ENCODE data around the gene NBR1.
"Not testable (repeated sequence)": the region's sequence is repeated elsewhere in the genome, so short reads cannot be mapped to it uniquely, and the experiment has no call there.

Gene NBR1, protein sequence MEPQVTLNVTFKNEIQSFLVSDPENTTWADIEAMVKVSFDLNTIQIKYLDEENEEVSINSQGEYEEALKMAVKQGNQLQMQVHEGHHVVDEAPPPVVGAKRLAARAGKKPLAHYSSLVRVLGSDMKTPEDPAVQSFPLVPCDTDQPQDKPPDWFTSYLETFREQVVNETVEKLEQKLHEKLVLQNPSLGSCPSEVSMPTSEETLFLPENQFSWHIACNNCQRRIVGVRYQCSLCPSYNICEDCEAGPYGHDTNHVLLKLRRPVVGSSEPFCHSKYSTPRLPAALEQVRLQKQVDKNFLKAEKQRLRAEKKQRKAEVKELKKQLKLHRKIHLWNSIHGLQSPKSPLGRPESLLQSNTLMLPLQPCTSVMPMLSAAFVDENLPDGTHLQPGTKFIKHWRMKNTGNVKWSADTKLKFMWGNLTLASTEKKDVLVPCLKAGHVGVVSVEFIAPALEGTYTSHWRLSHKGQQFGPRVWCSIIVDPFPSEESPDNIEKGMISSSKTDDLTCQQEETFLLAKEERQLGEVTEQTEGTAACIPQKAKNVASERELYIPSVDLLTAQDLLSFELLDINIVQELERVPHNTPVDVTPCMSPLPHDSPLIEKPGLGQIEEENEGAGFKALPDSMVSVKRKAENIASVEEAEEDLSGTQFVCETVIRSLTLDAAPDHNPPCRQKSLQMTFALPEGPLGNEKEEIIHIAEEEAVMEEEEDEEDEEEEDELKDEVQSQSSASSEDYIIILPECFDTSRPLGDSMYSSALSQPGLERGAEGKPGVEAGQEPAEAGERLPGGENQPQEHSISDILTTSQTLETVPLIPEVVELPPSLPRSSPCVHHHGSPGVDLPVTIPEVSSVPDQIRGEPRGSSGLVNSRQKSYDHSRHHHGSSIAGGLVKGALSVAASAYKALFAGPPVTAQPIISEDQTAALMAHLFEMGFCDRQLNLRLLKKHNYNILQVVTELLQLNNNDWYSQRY

DNA sequence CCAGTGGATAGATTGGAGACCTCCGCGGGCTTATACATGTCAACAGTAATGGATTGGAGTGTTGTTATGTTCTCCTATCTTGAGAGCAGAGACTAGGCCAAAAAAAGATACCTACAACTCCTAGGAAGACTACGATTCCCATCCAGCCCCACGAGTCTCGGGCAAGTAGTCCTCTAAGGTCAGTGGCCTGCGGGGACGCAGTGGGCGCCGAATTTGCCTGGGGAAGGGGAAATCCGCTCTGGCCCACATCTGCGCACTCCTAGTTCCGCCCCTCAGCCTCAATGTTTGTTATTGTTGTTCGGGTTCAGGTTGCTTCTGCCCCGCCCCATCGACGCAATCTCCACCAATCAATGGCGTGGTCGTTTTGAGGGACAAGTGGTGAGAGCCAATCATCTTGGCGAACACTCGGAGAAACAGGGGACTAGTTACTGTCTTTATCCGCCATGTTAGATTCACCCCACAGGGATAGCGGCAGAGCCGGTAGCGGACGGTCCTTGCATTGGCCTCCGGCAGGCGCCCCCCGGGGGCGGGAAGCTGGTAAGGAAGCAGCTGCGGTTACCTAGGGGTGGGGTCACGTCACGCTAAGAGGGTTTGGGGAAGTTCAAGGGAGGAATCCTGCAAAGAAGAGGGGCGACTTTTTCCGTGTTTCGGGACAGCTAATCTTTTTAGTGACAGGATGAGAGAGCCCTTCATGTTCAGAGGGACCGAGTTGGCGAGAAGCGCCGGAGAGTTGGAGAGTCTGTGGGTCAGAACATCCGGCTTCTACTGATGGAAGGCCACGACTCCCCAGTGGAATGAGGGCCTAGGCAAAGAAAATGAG, at the start of gene NBR1:
Gene NBR1 (plus strand): TSS at position 449 of the 820 bp plus-strand sequence. CDS start 4,586 bp downstream, outside the sequence.
- peak; percentile 100 for DNase-seq (ENCODE audit: low spot score)

DNA sequence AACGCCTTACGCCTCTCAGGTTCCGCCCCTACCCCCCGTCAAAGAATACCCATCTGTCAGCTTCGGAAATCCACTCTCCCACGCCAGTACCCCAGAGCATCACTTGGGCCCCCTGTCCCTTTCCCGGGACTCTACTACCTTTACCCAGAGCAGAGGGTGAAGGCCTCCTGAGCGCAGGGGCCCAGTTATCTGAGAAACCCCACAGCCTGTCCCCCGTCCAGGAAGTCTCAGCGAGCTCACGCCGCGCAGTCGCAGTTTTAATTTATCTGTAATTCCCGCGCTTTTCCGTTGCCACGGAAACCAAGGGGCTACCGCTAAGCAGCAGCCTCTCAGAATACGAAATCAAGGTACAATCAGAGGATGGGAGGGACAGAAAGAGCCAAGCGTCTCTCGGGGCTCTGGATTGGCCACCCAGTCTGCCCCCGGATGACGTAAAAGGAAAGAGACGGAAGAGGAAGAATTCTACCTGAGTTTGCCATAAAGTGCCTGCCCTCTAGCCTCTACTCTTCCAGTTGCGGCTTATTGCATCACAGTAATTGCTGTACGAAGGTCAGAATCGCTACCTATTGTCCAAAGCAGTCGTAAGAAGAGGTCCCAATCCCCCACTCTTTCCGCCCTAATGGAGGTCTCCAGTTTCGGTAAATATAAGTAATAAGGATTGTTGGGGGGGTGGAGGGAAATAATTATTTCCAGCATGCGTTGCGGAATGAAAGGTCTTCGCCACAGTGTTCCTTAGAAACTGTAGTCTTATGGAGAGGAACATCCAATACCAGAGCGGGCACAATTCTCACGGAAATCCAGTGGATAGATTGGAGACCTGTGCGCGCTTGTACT, 45.7 kb upstream of the NBR1 start, which contains the start of gene BRCA1:
Gene BRCA1 (minus strand): TSS at position 232 of the 834 bp plus-strand sequence. CDS start 1,268 bp downstream, outside the sequence.
- peak; percentile 100 for DNase-seq (ENCODE audit: low spot score)

DNA sequence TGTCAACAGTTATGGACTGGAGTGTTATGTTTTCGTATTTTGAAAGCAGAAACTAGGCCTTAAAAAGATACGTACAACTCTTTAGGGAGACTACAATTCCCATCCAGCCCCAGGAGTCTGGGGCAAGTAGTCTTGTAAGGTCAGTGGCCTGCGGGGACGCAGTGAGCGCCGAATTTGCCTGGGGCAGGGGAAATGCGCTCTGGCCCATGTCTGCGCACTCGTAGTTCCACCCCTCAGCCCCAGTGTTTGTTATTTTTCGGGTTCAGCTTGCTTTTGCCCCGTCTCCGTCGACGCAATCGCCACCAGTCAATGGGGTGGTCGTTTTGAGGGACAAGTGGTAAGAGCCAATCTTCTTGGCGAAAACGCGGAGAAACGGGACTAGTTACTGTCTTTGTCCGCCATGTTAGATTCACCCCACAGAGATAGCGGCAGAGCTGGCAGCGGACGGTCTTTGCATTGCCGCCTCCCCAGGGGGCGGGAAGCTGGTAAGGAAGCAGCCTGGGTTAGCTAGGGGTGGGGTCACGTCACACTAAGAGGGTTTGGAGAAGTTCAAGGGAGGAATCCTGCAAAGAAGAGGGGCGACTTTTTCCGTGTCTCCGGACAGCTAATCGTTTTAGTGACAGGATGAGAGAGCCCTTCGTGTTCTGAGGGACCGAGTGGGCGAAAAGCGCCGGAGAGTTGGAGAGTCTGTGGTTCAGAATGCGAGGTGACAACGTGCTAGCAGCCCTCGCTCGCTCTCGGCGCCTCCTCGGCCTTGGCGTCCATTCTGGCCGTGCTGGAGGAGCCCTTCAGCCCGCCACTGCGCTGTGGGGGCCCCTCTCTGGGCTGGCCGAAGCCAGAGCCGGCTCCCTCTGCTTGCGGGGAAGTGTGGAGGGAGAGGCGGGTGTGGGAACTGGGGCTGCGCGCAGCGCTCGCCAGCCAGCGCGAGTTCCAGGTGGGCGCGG, 44.8 kb upstream of the NBR1 start:
- DNase-seq (ENCODE audit: low spot score): no peak

DNA sequence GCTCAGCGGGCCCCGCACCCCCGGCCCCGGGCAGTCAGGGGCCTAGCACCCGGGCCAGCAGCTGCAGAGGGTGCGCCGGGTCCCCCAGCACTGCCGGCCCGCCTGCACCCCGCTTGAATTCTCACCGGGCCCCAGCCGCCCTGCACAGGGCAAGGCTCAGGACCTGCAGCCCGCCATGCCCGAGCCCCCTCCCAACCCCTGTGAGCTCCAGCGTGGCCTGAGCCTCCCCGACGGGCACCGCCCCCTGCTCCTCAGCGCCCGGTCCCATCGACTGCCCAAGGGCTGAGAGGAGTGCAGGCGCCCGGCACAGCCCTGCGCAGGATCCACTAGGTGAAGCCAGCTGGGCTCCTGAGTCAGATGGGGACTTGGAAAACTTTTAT, 44.1 kb upstream of the NBR1 start:
- no peak for DNase-seq (ENCODE audit: low spot score)

DNA sequence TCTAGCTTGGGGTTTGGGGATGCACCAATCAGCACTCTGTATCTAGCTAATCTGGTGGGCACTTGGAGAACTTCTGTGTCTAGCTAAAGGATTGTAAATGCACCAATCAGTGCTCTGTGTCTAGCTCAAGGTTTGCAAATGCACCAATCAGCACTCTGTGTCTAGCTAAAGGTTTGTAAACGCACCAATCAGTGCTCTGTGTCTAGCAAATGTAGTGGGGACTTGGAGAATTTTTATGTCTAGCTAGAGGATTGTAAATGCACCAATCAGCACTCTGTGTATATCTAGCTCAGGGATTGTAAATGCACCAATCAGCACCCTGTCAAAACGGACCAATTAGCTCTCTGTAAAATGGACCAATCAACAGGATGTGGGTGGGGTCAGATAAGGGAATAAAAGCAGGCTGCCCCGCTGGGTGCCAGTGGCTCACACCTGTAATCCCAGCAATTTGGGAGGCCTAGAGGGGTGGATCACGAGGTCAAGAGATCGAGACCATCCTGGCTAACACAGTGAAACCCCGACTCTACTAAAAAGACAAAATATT, 43.6 kb upstream of the NBR1 start:
- not testable (repeated sequence) for DNase-seq (ENCODE audit: low spot score)

DNA sequence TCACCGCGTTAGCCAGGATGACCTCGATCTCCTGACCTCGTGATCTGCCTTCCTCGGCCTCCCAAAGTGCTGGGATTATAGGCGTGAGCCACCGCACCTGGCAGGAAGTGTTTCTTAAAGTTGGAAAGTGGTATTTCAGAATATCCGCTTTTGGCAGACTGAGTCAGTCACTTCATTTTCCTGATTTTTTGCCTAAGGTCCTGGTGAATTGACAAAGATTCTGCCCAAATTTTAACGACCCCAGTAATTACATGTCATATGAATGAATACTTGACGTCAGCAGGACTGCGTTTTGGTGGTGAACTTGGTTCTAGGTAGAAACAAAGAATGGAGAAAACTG, 41.4 kb upstream of the NBR1 start:
- no peak for DNase-seq (ENCODE audit: low spot score)

DNA sequence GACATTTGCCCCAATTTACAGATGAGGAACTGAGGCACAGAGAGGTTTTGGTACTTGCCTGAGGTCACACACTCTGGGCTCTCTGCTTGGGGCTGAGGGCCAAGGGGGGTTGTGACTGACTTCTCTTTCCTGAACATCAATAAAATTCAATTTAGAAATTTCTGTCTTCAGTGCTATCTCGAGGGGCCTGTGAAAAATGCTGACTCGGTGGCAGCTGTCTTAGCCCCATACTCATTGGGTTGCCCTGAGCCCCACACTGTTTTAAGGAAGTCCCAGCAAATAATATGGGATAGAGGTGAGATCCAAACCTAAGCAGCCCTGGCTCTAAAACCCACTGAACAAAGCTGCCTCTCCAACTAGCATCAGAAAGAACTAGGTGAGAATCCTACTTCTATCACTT, 38.9 kb upstream of the NBR1 start:
- DNase-seq (ENCODE audit: low spot score): no peak

DNA sequence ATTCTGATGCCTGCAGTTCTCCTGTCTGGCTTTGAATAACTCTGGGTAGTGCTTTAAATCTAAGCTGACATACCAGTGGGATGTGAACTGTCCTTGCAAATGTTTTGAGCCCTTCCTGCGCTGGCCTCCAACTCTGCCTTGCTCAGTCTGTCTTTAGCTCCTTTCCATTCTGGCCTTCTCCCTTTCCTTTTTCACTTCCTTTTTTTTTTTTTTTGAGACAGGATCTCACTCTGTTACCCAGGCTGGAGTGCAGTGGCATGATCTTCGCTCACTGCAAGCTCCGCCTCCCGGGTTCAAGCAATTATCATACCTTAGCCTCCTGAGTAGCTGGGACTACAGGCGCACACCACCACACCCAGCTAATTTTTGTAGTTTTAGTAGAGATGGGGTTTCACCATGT, 37.6 kb upstream of the NBR1 start:
- DNase-seq (ENCODE audit: low spot score): not testable (repeated sequence)

DNA sequence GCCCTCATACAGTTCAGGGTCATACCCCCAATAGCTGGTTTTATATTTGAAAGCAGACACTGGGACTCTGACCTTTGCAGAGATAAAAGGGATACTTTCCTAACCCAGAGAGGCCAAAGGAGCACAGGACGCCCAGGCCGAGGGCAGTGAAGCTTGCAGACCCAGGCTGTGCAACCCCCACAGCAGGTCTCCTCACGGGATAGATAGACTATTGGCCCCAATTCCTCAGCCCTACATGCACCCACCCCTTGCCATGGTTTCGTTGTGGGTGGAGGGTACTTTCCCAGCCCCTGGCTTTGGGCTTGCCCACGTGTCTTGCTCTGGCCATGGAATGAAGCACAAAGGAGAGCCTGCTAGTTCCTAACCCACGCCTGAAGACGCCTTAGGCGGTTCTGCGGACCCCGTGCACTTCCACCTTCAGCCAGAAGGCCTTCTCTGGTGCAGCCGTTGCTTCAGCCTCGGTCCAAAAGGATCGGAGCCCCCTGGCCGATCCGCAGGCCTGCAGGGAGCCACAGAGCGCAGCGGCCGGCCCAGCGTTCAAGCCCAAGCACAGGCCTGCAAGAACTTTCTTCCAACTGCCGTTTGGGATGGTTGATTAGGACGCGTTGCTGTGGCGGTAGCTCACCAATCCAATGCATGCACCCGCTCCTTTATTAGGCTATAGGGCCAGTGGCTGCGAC, 36.1 kb upstream of the NBR1 start:
- DNase-seq (ENCODE audit: low spot score): no peak

DNA sequence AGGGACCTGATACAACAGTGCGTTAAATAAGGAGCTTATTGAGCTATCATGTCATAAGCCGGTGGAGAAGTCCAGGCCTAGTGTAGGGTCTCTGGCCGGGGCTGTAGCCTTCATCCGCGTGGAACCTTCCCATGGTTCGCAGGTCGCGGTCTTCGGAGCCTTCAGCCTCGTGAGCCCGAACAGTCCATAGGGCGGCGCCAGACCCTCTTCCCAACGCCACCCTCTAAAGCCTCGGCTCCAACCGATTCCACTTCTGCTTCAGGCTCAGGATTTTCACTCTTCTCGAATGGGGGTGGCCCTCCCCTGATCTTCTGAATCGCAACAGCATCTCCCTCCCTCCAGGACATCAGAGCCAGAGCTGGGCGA, 35.6 kb upstream of the NBR1 start:
- DNase-seq (ENCODE audit: low spot score): no peak

DNA sequence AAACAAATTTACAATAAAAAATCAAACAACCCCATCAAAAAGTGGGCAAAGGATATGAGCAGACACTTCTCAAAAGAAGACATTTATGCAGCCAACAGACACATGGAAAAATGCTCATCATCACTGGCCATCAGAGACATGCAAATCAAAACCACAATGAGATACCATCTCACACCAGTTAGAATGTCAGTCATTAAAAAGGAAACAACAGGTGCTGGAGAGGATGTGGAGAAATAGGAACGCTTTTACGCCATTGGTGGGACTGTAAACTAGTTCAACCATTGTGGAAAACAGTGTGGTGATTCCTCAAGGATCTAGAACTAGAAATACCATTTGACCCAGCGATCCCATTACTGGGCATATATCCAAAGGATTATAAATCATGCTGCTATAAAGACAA, 34.4 kb upstream of the NBR1 start:
- peak; percentile 48 for DNase-seq (ENCODE audit: low spot score)

DNA sequence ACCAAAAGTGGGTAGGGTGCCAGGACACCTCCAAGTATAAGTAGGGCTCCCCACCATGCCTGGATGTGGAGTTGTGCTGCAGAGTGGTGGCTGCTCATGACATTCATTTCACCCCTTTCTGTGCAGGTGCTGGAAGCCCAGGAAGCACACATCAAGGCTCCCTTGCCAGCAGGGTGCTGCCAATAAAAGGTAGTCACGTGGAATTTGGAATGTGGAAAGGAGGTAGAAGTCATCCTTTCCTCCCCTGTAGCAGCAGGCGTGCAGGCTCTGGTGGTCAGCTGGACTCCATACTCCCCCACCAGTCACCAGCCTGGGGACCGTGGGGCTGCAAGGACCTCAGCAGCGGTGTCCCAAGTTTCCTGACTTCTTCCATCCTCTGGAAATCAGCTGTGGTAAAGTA, 32.5 kb upstream of the NBR1 start:
- DNase-seq (ENCODE audit: low spot score): not testable (repeated sequence)

DNA sequence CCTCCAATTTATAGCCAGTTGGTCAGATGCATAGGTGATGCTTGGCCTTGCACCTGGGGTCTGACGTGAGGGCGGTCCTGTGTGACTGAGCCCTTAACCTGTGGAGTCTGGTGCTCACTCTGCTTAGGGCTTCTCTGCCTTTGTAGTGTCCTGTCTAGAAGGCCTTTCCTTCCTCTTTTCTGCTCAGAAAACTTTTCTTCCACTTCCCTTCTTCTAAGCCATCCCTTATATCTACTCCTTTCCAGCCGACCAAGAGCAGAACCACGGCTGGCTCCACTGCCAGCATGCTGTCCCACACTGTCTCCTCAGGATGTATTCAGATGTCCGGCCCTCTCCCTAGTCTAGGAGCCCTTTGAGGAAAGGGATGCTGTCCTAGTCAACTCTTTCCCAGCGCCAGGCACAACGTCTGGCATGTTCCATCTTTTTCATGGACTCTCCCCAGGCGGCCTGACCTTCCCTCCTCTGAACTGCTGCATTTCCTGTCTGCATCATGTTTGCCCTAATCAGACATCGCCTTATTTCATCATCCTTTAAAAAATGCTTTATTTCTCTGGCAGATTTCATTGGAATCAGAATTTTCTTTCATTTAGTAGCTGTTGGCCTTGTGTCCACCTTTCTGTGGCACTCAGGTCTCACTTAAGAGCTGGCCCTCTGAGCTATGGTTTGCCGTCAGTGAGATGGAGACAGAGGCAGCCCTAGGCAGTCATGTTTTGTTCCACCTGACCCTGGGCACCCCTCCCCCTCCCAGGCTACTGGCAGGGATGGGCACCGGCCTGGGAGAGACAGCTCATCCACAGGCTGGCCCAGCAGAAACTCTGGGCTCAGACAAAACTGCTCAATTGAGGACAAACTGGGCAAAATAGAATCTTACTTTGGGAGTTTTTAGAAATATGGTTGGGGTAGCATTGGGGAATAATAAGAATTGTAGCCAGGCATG, 30.4 kb upstream of the NBR1 start:
- DNase-seq (ENCODE audit: low spot score): no peak

DNA sequence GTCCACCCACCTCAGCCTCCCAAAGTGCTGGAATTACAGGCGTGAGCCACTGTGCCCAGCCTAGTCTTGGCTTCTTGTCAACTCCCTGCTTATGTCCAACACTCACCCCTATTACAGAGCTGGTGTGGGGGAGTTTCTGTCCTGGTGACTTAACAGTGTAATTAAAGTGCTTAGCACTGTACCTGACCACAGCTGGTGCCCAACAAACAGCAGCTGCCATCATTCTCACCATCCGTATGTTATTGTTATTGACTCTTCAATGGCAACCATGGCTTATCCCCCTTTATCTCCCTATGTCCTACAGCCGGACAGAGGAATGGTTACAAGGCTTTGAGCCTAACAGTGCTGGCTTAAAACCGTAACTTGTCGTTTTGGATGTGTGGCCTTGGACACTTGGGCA, 28.9 kb upstream of the NBR1 start:
- DNase-seq (ENCODE audit: low spot score): no peak

DNA sequence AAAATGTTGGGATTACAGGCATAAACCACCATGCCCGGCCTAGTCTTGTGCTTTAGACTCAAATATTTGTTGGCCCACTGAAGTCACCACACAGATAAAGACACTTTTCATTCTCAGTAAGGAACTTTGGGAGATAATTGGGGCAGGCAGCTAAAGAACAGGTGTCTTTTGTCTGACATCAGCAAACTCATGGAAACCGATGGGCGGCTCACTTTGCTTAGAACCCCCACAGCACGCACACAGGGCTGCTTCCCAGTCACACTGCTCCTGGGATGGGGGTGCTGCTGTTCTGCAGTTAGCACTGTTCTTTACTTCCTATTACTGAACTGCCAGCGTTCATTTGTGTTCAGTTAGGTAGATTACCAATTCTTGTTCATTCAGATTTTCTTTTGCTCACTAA, 27.8 kb upstream of the NBR1 start:
- no peak for DNase-seq (ENCODE audit: low spot score)

DNA sequence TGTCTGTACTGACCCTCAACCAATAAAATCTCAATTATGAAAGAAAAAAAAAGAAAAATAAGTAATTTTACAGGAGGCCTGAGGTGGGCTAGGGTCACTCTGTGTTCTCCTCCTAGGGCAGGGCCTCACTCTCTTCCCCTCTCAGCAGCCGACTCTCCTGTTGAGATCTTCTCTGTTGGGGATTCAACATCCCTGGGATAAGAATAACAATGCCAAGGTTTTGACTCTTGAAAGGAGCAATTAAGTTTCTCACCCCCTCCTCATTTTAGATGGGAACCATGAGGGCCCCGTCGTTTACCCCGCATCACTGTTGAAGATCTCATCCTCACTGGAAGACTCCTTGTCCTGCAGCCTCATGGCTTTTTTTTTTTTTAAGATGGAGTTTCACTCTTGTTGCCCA, 24.4 kb upstream of the NBR1 start:
- no peak for DNase-seq (ENCODE audit: low spot score)

DNA sequence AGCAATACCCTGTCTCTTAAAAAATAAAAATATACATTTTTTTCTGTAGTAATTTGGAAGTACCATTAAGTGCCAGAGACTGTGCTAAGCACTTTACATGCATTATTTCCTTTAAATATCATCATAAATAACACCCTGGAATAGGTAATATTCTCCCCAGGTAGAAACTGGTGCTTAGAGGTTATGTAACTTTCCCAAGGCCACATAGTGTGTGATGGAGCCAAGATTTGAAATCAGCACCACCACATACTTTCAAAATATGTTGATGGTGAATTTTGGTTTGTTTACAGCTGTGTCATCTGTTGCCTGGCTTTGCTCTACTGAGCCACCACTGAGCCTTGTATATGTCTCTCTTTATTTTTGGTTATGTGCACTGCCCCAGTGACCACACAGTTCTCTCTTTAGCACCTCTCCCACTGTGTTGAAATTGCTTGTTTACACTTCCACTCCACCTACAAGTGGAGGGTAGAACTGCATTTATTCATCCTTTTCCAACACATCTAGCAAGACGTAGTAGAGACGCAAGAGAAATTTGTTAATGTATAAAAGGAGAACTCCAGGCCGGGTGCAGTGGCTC, 19.0 kb upstream of the NBR1 start:
- DNase-seq (ENCODE audit: low spot score): no peak

Measured in NAMALWA (cell line).